ENCODE data around the gene ZDHHC8. TPM values are rescaled to one million over a fixed set of nuclear protein-coding genes. Genes with fewer than 3 reads are reported as not detected.

Gene ZDHHC8
- total RNA-seq, 1 experiment from 2014 or later: 51.7 TPM

DNA sequence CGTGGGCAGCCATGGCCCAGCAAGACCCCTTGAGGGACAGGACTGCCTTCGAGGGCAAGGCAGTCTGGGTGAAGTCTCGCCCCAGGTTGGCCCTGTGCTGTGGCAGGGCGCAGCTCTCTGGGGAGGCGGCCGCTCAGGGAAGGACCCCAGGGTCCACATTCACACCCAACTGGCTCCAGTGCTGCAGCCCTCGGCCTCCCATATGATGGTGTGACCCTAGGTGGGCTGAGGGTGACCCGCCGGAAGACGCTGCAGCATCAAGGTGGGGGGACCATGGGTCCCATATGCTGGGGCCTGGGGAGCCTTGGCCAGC lies 47.3 kb downstream of the ZDHHC8 start:
- Histone ChIP-seq H2BK12ac (ENCODE audit: insufficient read length, low read depth, low read length) (no peak overlapping the region), H3K4me2 (ENCODE audit: insufficient read depth, insufficient read length, low read length) (no peak overlapping the region), H3K4me1 (ENCODE audit: insufficient read depth, low read length) (no peaks in the 10 kb centered on the region), H3K9me3 (ENCODE audit: control insufficient read depth, low read depth, low read length) (no peaks in the 10 kb centered on the region), H3K79me1 (ENCODE audit: insufficient read depth, low read depth, low read length, poor library complexity, severe bottlenecking) (no peaks in the 10 kb centered on the region), H4K8ac (replicated peaks; ENCODE audit: insufficient read length, low read depth, low read length) (no peak overlapping the region), H2AFZ (ENCODE audit: low read length) (no peak overlapping the region), H2BK5ac (ENCODE audit: insufficient read length, low read length) (no peak overlapping the region), H3K23me2 (ENCODE audit: insufficient read length, low read depth, low read length, poor library complexity, severe bottlenecking) (no peaks in the 10 kb centered on the region), H3K18ac (ENCODE audit: insufficient read length, low read depth, low read length) (no peak overlapping the region), H3K27ac (ENCODE audit: insufficient read length, low read depth, low read length) (no peak overlapping the region), H4K5ac (ENCODE audit: insufficient read length, low read depth, low read length) (no peak overlapping the region), H3K14ac (ENCODE audit: insufficient read depth, low read length) (no peak overlapping the region), H3K79me2 (ENCODE audit: insufficient read depth, low read length) (no peaks in the 10 kb centered on the region), H3T11ph (ENCODE audit: low read length) (no peak overlapping the region), H2BK20ac (ENCODE audit: low read depth, low read length, poor library complexity, severe bottlenecking) (no peak overlapping the region), H3K4ac (ENCODE audit: low read depth, low read length) (no peak overlapping the region), H4K20me1 (ENCODE audit: control insufficient read depth, insufficient read depth, insufficient read length) (peaks cover 3% of the 10 kb centered on the region), H2BK15ac (ENCODE audit: low read depth, low read length) (no peak overlapping the region), H3K27me3 (ENCODE audit: insufficient read depth, low read length) (no peaks in the 10 kb centered on the region), H2BK120ac (ENCODE audit: low read depth, low read length, poor library complexity, severe bottlenecking) (no peak overlapping the region), H3K56ac (ENCODE audit: insufficient read length, low read depth, low read length) (no peak overlapping the region), H4K91ac (ENCODE audit: insufficient read length, low read depth, low read length) (no peak overlapping the region), H2AK5ac (ENCODE audit: insufficient read length, low read length) (no peak overlapping the region), H3K9ac (ENCODE audit: extremely low read depth, insufficient read length, low read length) (no peak overlapping the region), H3K23ac (ENCODE audit: insufficient read length, low read depth, low read length) (no peak overlapping the region)
- Mint-ChIP-seq H3K27ac (no peak overlapping the region), H3K9me3 (no peaks in the 10 kb centered on the region; a peak in 1 of 5 replicates), H3K4me3 (no peak overlapping the region), H3K27me3 (ENCODE audit: low read depth) (no peaks in the 10 kb centered on the region; the same call in 1 of the 2 replicates), H3K4me1 (peaks cover 3 to 17% of the 10 kb centered on the region in 2 experiments; a peak in 2 of 4 replicates), H3K36me3 (ENCODE audit: insufficient read depth in 1 of 3, low read depth in 3 of 3) (no peaks in the 10 kb centered on the region)
- TF ChIP-seq, protein P1, sequence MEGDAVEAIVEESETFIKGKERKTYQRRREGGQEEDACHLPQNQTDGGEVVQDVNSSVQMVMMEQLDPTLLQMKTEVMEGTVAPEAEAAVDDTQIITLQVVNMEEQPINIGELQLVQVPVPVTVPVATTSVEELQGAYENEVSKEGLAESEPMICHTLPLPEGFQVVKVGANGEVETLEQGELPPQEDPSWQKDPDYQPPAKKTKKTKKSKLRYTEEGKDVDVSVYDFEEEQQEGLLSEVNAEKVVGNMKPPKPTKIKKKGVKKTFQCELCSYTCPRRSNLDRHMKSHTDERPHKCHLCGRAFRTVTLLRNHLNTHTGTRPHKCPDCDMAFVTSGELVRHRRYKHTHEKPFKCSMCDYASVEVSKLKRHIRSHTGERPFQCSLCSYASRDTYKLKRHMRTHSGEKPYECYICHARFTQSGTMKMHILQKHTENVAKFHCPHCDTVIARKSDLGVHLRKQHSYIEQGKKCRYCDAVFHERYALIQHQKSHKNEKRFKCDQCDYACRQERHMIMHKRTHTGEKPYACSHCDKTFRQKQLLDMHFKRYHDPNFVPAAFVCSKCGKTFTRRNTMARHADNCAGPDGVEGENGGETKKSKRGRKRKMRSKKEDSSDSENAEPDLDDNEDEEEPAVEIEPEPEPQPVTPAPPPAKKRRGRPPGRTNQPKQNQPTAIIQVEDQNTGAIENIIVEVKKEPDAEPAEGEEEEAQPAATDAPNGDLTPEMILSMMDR (conservative IDR thresholded peaks at IDR 0.05): no peak
- no CpG with 5 or more reads among the region's 10 CpGs for WGBS (ENCODE audit: extremely low coverage, insufficient read length, low lambda C conversion rate)
- DNase-seq: no peak
